HepG2 (cell line): ENCODE results near the gene ZNF189. TPM values are rescaled to one million over a fixed set of nuclear protein-coding genes. Genes with fewer than 3 reads are reported as not detected.

ENCODE experiments used
- HNF1A ChIP-seq, 2 experiments: sonication (generic) in 1 of 2; formaldehyde crosslinking in 1 of 2; IDR thresholded peaks; 2 replicates each; pipeline versions ENCODE4 v1.4.0 to v1.6.1; 2016 to 2020; ENCODE audit warnings: borderline replicate concordance in 1 of 2, low read depth in 1 of 2, mild to moderate bottlenecking in 1 of 2, missing genetic modification reagents in 1 of 2
- SALL1 ChIP-seq: sonication (generic); formaldehyde crosslinking; IDR thresholded peaks from 2 replicates; pipeline ENCODE4 v1.8.0; 2022; ENCODE audit warnings: mild to moderate bottlenecking, missing genetic modification reagents
- ZNF256 ChIP-seq: sonication (generic); formaldehyde crosslinking; conservative IDR thresholded peaks from 2 replicates; pipeline ENCODE4 v1.4.0; 2020; ENCODE audit warnings: missing genetic modification reagents
- ZNF280D ChIP-seq: sonication (generic); formaldehyde crosslinking; IDR thresholded peaks from 2 replicates; pipeline ENCODE4 v1.5.1; 2020; ENCODE audit warnings: mild to moderate bottlenecking, missing genetic modification reagents
- ZNF501 ChIP-seq: sonication (generic); formaldehyde crosslinking; IDR thresholded peaks from 2 replicates; pipeline ENCODE4 v1.5.1; 2020; ENCODE audit warnings: mild to moderate bottlenecking, moderate library complexity, missing genetic modification reagents
- ZNF563 ChIP-seq: sonication (generic); formaldehyde crosslinking; IDR thresholded peaks from 2 replicates; pipeline ENCODE4 v1.8.0; 2022; ENCODE audit warnings: mild to moderate bottlenecking, moderate library complexity, missing genetic modification reagents
- ZNF572 ChIP-seq: sonication (generic); formaldehyde crosslinking; IDR thresholded peaks from 2 replicates; pipeline ENCODE4 v1.5.1; 2020; ENCODE audit warnings: mild to moderate bottlenecking, missing genetic modification reagents
- ZNF597 ChIP-seq: sonication (generic); formaldehyde crosslinking; IDR thresholded peaks from 2 replicates; pipeline ENCODE4 v1.5.0; 2020; ENCODE audit warnings: missing genetic modification reagents
- polyA plus RNA-seq, 8 experiments: library from polyadenylated mRNA; depleted of rRNA in 3 of 8; stranded (reverse) in 7 of 8; unstranded in 1 of 8; fragments of >200 nt; fragmentation: Illumina TruSeq in 4 of 8; extraction: Trizol in 4 of 8; gene quantifications; 2 replicates each; pipeline versions ENCODE4 v1.2.1 to v1.2.3, GENCODE V29; 2011 to 2016; ENCODE audit warnings: low read depth in 4 of 8, missing spikeins in 1 of 8, mixed read lengths in 1 of 8; ENCODE audit not compliant: insufficient read depth in 1 of 8
- total RNA-seq, 5 experiments: library from RNA; depleted of rRNA; stranded (reverse); fragments of >200 nt; fragmentation: Illumina TruSeq; extraction: Trizol; gene quantifications; 2 replicates each; pipeline ENCODE4 v1.2.3, GENCODE V29; 2016; ENCODE audit warnings: low read depth in 1 of 5

Gene ZNF189
- total and polyA plus RNA-seq, 2 of the 13 experiments (the other 11 are each of a cell fraction or from before 2014, with no cell fraction given): 8.4 to 50.0 TPM

DNA sequence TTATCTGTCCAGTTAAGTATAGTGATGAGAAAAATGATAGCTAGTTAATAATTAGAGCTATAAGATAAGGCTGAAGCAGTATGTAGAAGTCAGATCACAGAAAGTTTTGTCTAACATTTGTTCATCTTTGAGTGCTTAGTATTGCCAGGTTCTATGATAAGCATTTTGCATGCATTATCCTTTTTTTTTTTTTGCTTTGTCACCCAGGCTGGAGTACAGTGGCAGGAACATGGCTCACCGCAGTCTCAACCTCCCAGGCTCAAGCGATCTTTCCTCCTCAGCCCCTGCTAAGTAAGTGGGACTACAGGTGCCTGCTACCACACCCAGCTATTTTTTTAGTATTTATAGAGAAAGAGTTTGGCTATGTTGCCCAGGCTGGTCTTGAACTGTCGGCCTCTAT is 31.3 kb upstream of the ZNF189 start (continued):
- TF ChIP-seq ZNF280D (no peak), ZNF501 (CRISPR knock-in tag) (peak; percentile 21; the same call in 1 of the 2 replicates), ZNF572 (0 out of 2 replicates have a peak, but pooled peaks have one; percentile 46), ZNF256 (CRISPR knock-in tag) (0 out of 2 replicates have a peak, but pooled peaks have one; percentile 32), ZNF597 (CRISPR knock-in tag) (no peak), HNF1A (IDR thresholded peaks at IDR 0.05; ENCODE audit: low read depth) (no peak), HNF1A (CRISPR knock-in tag; IDR thresholded peaks at IDR 0.05; ENCODE audit: borderline replicate concordance) (no peak), SALL1 (CRISPR knock-in tag) (no peak), ZNF563 (CRISPR knock-in tag) (no peak)
- TF ChIP-seq, all 625 proteins: peak for 7
